IMR-90 (cell line): ENCODE results near the gene LIG1. TPM values are rescaled to one million over a fixed set of nuclear protein-coding genes. Genes with fewer than 3 reads are reported as not detected.

Source experiments
- ATAC-seq: fragments of 200-7000 bp; cut with Tn5 transposase; 2 replicates; pipeline ENCODE4 v1.9.1; 2020; ENCODE audit warnings: low read depth, mild to moderate bottlenecking, moderate library complexity
- BruUV-seq: library from RNA; stranded (reverse); fragments of 400-500 nt; replicated peaks from 2 replicates; lab custom pipeline; 2021; lab: Mats Ljungman, UMichigan
- CTCF ChIA-PET: fragments of 300-600 bp; formaldehyde crosslinking; extraction: SDS; loops from one replicate; lab custom pipeline; 2021; ENCODE audit warnings: antibody characterized with exemption; lab: Yijun Ruan, JAX
- POLR2A ChIA-PET: fragments of 300-600 bp; sonication (Branson Sonifier 250); formaldehyde crosslinking; loops from one replicate; lab custom pipeline; 2022; ENCODE audit warnings: antibody characterized with exemption; ENCODE audit not compliant: unreplicated experiment; lab: Charles Lee
- DNase-seq: peaks from one replicate; pipeline ENCODE4 v3.0.0; 2013
- H2AFZ ChIP-seq: replicated peaks from 2 replicates; pipeline ENCODE3; 2013; ENCODE audit warnings: low read length, mild to moderate bottlenecking; ENCODE audit not compliant: poor library complexity
- H2AK5ac ChIP-seq: 2 replicates; pipeline ENCODE4 v1.6.1; 2013; ENCODE audit warnings: low read depth, low read length, inconsistent platforms
- H2AK9ac ChIP-seq: replicated peaks from 2 replicates; pipeline ENCODE3; 2013; ENCODE audit warnings: mild to moderate bottlenecking, low read depth, low read length, moderate library complexity; ENCODE audit not compliant: poor library complexity
- H2BK120ac ChIP-seq: 2 replicates; pipeline ENCODE4 v1.6.1; 2013; ENCODE audit warnings: low read depth, low read length, inconsistent platforms
- H2BK15ac ChIP-seq: 3 replicates; pipeline ENCODE4 v1.6.1; 2013; ENCODE audit warnings: low read depth, low read length, inconsistent platforms
- H2BK20ac ChIP-seq: 2 replicates; pipeline ENCODE4 v1.6.1; 2013; ENCODE audit warnings: low read depth, mild to moderate bottlenecking, inconsistent platforms, low read length, moderate library complexity
- H2BK5ac ChIP-seq: 2 replicates; pipeline ENCODE4 v1.6.1; 2013; ENCODE audit warnings: mild to moderate bottlenecking, low read depth, low read length, inconsistent platforms; ENCODE audit not compliant: poor library complexity, severe bottlenecking
- H3K14ac ChIP-seq: replicated peaks from 2 replicates; pipeline ENCODE4 v1.6.1; 2013; ENCODE audit warnings: low read depth, low read length, inconsistent platforms
- H3K18ac ChIP-seq: 2 replicates; pipeline ENCODE4 v1.6.1; 2013; ENCODE audit warnings: low read depth, low read length, control low read depth
- H3K23ac ChIP-seq: 2 replicates; pipeline ENCODE4 v1.6.1; 2013; ENCODE audit warnings: low read depth, low read length, inconsistent platforms
- H3K27ac ChIP-seq: 2 replicates; pipeline ENCODE4 v1.5.1; 2013; ENCODE audit warnings: mild to moderate bottlenecking, control low read depth, low read length; ENCODE audit not compliant: insufficient read depth
- H3K27me3 ChIP-seq: 2 replicates; pipeline ENCODE4 v1.6.1; 2013; ENCODE audit warnings: low read length; ENCODE audit not compliant: control insufficient read depth, insufficient read depth
- H3K36me3 ChIP-seq: 2 replicates; pipeline ENCODE4 v1.6.1; 2013; ENCODE audit warnings: low read length, mixed read lengths; ENCODE audit not compliant: control insufficient read depth, insufficient read depth
- H3K4ac ChIP-seq: 2 replicates; pipeline ENCODE4 v1.6.1; 2013; ENCODE audit warnings: low read depth, low read length, inconsistent platforms
- H3K4me1 ChIP-seq: 2 replicates; pipeline ENCODE4 v1.6.1; 2013; ENCODE audit warnings: low read length, mixed read lengths; ENCODE audit not compliant: control insufficient read depth, insufficient read depth
- H3K4me2 ChIP-seq: 2 replicates; pipeline ENCODE4 v1.6.1; 2013; ENCODE audit warnings: low read depth, mild to moderate bottlenecking, control low read depth, low read length, moderate library complexity
- H3K4me3 ChIP-seq: 2 replicates; pipeline ENCODE4 v1.5.1; 2013; ENCODE audit warnings: low read depth, mild to moderate bottlenecking, control low read depth, low read length, moderate library complexity; ENCODE audit not compliant: insufficient read depth
- H3K56ac ChIP-seq: 2 replicates; pipeline ENCODE4 v1.6.1; 2013; ENCODE audit warnings: low read length, inconsistent platforms; ENCODE audit not compliant: insufficient read depth; ENCODE audit errors: extremely low read depth
- H3K79me1 ChIP-seq, 2 experiments: 2 replicates each; pipeline ENCODE4 v1.6.1; 2013; ENCODE audit warnings: low read length in 2 of 2, inconsistent platforms in 1 of 2, low read depth in 1 of 2
- H3K9ac ChIP-seq: 2 replicates; pipeline ENCODE4 v1.6.1; 2013; ENCODE audit warnings: low read depth, low read length, control low read depth
- H3K9me1 ChIP-seq: 2 replicates; pipeline ENCODE4 v1.6.1; 2013; ENCODE audit warnings: low read length, inconsistent platforms; ENCODE audit not compliant: insufficient read depth
- H3K9me3 ChIP-seq: 2 replicates; pipeline ENCODE4 v1.6.1; 2013; ENCODE audit warnings: low read length; ENCODE audit not compliant: control insufficient read depth, insufficient read depth
- H4K20me1 ChIP-seq: 2 replicates; pipeline ENCODE4 v1.6.1; 2013; ENCODE audit warnings: low read length, inconsistent platforms; ENCODE audit not compliant: insufficient read depth
- H4K5ac ChIP-seq: 2 replicates; pipeline ENCODE4 v1.6.1; 2013; ENCODE audit warnings: mild to moderate bottlenecking, low read depth, low read length, control low read depth
- H4K8ac ChIP-seq, 2 experiments: 2 replicates each; pipeline ENCODE4 v1.6.1; 2013; ENCODE audit warnings: low read depth in 2 of 2, low read length in 2 of 2, control low read depth in 1 of 2, inconsistent platforms in 1 of 2
- H4K91ac ChIP-seq: 2 replicates; pipeline ENCODE4 v1.6.1; 2013; ENCODE audit warnings: low read depth, low read length, inconsistent platforms; ENCODE audit not compliant: insufficient read depth
- BHLHE40 ChIP-seq: fragments of 150-350 bp; IDR thresholded peaks from 2 replicates; pipeline ENCODE4 v1.6.1; 2016; ENCODE audit warnings: mild to moderate bottlenecking, low read depth, low read length
- CEBPB ChIP-seq: IDR thresholded peaks from 2 replicates; pipeline ENCODE4 v1.6.1; 2012; ENCODE audit warnings: low read depth, low read length, improper control_type of control experiment
- CHD1 ChIP-seq: IDR thresholded peaks from 2 replicates; pipeline ENCODE4 v1.6.1; 2012; ENCODE audit warnings: low read depth, low read length, improper control_type of control experiment
- CTCF ChIP-seq: conservative IDR thresholded peaks from 2 replicates; pipeline ENCODE4 v1.5.1; 2012; ENCODE audit warnings: mild to moderate bottlenecking, low read depth, low read length, improper control_type of control experiment
- FOS ChIP-seq: fragments of 150-350 bp; IDR thresholded peaks from 2 replicates; pipeline ENCODE4 v1.6.1; 2016; ENCODE audit warnings: low read depth, low read length
- MAZ ChIP-seq: IDR thresholded peaks from 2 replicates; pipeline ENCODE4 v1.6.1; 2012; ENCODE audit warnings: low read depth, mild to moderate bottlenecking, low read length, improper control_type of control experiment, moderate library complexity, borderline replicate concordance
- NFE2L2 ChIP-seq: fragments of 150-350 bp; IDR thresholded peaks from 2 replicates; pipeline ENCODE4 v1.6.1; 2016; ENCODE audit warnings: low read depth, mild to moderate bottlenecking, low read length
- POLR2A ChIP-seq: IDR thresholded peaks from 2 replicates; pipeline ENCODE4 v1.6.1; 2012; ENCODE audit warnings: mild to moderate bottlenecking, low read depth, low read length
- RAD21 ChIP-seq: IDR thresholded peaks from 2 replicates; pipeline ENCODE4 v1.6.1; 2012; ENCODE audit warnings: low read length, improper control_type of control experiment
- RCOR1 ChIP-seq: IDR thresholded peaks from 2 replicates; pipeline ENCODE4 v1.6.1; 2012; ENCODE audit warnings: mild to moderate bottlenecking, low read length, improper control_type of control experiment; ENCODE audit not compliant: insufficient replicate concordance
- RFX5 ChIP-seq: IDR thresholded peaks from 2 replicates; pipeline ENCODE4 v1.8.0; 2012; ENCODE audit warnings: low read depth, mild to moderate bottlenecking, low read length, moderate library complexity
- SMC3 ChIP-seq: fragments of 150-350 bp; IDR thresholded peaks from 2 replicates; pipeline ENCODE4 v1.6.1; 2016; ENCODE audit warnings: low read depth, mild to moderate bottlenecking, antibody characterized with exemption, low read length, moderate library complexity
- WGBS, 2 experiments: methylation state at CpG; one replicate each; pipeline versions ENCODE4 v1.1.5 to v1.1.7; 2013; ENCODE audit warnings: missing lambda C conversion rate in 2 of 2; ENCODE audit not compliant: insufficient read length in 1 of 2; ENCODE audit errors: extremely low coverage in 2 of 2; 5-methylcytosine and 5-hydroxymethylcytosine counted together
- dilution Hi-C: fragments of 300-500 bp; cut with HindIII; formaldehyde crosslinking; loops from one replicate; pipeline ENCODE4 v1.14.3; 2018; ENCODE audit warnings: low sequenced_read_pairs; ENCODE audit not compliant: unreplicated experiment
- in situ Hi-C: fragments of 300-500 bp; cut with MboI; formaldehyde crosslinking; loops from 3 replicates; pipeline ENCODE4 v1.14.3; 2019; ENCODE audit warnings: low sequenced_read_pairs, inconsistent platforms, mixed read lengths
- intact Hi-C: fragments of 100-400 bp; cut with micrococcal nuclease; formaldehyde crosslinking; loops from 2 replicates; pipeline ENCODE4 v1.10.0; 2022
- polyA plus RNA-seq, 3 experiments: library from polyadenylated mRNA; depleted of rRNA; stranded (reverse); fragments of >200 nt; gene quantifications; 2 replicates each; pipeline ENCODE4 v1.2.3, GENCODE V29; 2012; ENCODE audit warnings: low replicate concordance in 1 of 3
- total RNA-seq: library from RNA; depleted of rRNA; stranded (reverse); fragments of >200 nt; gene quantifications from 2 replicates; pipeline ENCODE4 v1.2.3, GENCODE V29; 2012
- TF ChIP-seq, protein P1 (sequence below): fragments of 150-350 bp; IDR thresholded peaks from 2 replicates; pipeline ENCODE4 v1.6.1; 2017; ENCODE audit warnings: mild to moderate bottlenecking, antibody characterized with exemption, low read length, low read depth
- TF ChIP-seq, protein P2 (sequence below): fragments of 150-350 bp; IDR thresholded peaks from 2 replicates; pipeline ENCODE4 v1.6.1; 2016; ENCODE audit warnings: low read depth, mild to moderate bottlenecking, low read length, moderate library complexity, borderline replicate concordance

Gene LIG1
- total and polyA plus RNA-seq, 2 of the 4 experiments (the other 2 are of a cell fraction): 24.9 to 34.0 TPM

GRCh38 chr19:48108997-48109782, 61.0 kb downstream of the LIG1 start:
- Histone ChIP-seq H4K5ac (no peak overlapping the region), H3K4ac (no peak overlapping the region), H2BK20ac (no peak overlapping the region), H4K91ac (no peak overlapping the region), H2BK15ac (no peak overlapping the region; the same call in 2 of the 3 replicates), H3K27me3 (no peaks in the 10 kb centered on the region), H3K4me3 (no peak overlapping the region), H3K56ac (no peak overlapping the region), H3K4me2 (no peak overlapping the region), H3K9ac (no peak overlapping the region), H4K20me1 (0 out of 2 replicates have a peak, but pooled peaks cover 4% of the 10 kb centered on the region), H3K23ac (no peak overlapping the region), H2BK120ac (no peak overlapping the region), H3K18ac (no peak overlapping the region), H4K8ac (no peak overlapping the region), H2AK9ac (no peak overlapping the region), H3K9me3 (no peaks in the 10 kb centered on the region), H3K27ac (no peak overlapping the region), H2AFZ (no peak overlapping the region), H3K4me1 (no peaks in the 10 kb centered on the region; the same call in 1 of the 2 replicates), H2BK5ac (no peak overlapping the region), H2AK5ac (no peak overlapping the region), H3K9me1 (peaks cover 15% of the 10 kb centered on the region), H3K14ac (no peak overlapping the region), H3K79me1 (peaks cover 0 to 5% of the 10 kb centered on the region in 2 experiments; a peak in 1 of 4 replicates), H3K36me3 (0 out of 2 replicates have a peak, but pooled peaks cover 2% of the 10 kb centered on the region)
- intact Hi-C loops (no loop called here), dilution Hi-C loops (no loop called here), in situ Hi-C loops (loop anchor here (5.0 kb wide), 1 partner anchor 48 kb away; no protein-coding TSS in a partner anchor)
- ATAC-seq (no peak), DNase-seq (no peak)
- ChIA-PET CTCF (interaction anchor here (0.6 to 1.7 kb wide), 3 partner anchors 17 to 48 kb away, joined by 3 to 8 read pairs (median 3); no protein-coding TSS in a partner anchor), POLR2A (no interaction called here)
- no CpG with 5 or more reads among the region's 15 CpGs for WGBS, 2 experiments
- no TSS peak for BruUV-seq
- TF ChIP-seq, protein P1, sequence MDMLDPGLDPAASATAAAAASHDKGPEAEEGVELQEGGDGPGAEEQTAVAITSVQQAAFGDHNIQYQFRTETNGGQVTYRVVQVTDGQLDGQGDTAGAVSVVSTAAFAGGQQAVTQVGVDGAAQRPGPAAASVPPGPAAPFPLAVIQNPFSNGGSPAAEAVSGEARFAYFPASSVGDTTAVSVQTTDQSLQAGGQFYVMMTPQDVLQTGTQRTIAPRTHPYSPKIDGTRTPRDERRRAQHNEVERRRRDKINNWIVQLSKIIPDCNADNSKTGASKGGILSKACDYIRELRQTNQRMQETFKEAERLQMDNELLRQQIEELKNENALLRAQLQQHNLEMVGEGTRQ: no peak
- TF ChIP-seq MAZ (no peak), POLR2A (no peak), NFE2L2 (no peak), CEBPB (no peak), CTCF (no peak), SMC3 (no peak), FOS (no peak), RAD21 (no peak), RFX5 (no peak), RCOR1 (no peak), BHLHE40 (no peak), CHD1 (no peak)
- TF ChIP-seq, protein P2, sequence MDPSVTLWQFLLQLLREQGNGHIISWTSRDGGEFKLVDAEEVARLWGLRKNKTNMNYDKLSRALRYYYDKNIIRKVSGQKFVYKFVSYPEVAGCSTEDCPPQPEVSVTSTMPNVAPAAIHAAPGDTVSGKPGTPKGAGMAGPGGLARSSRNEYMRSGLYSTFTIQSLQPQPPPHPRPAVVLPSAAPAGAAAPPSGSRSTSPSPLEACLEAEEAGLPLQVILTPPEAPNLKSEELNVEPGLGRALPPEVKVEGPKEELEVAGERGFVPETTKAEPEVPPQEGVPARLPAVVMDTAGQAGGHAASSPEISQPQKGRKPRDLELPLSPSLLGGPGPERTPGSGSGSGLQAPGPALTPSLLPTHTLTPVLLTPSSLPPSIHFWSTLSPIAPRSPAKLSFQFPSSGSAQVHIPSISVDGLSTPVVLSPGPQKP: no peak
